ENCODE measurements around the gene AMZ2.
"Not testable (repeated sequence)": the region's sequence is repeated elsewhere in the genome, so short reads cannot be mapped to it uniquely, and the experiment has no call there.

Gene AMZ2

DNA sequence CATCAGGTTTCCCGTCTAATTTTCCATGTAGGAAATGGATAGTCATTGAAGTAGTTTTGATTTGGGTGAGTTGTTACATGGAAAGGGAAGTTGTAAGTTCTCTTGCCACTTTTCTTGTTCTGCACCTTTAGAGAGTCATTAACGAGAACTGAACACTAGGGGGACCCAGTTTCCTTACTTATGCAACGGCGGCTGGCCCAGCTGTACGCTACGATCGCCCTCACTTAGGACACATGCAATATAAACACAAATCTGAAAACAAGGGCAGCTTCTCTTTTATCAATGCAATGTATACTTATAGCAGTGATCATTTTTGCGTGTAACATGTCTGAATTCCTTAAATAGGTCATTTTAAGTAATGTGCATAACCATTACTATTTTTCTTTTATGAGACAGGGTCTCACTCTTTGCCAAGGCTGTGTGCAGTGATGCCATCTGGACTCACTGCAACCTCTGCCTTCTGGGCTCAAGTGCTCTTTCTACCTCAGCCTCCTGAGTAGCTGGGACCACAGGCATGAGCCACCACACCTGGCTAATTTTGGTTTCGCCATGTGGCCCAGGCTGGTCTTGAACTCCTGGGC, 15.3 kb downstream of the AMZ2 start:
- not testable (repeated sequence) for H3K9me3 ChIP-seq (ENCODE audit: control insufficient read depth, low read length); H3K27me3 ChIP-seq (ENCODE audit: control insufficient read depth, insufficient read depth, low read length, poor library complexity, severe bottlenecking); H3K36me3 ChIP-seq (ENCODE audit: control insufficient read depth, insufficient read depth, low read length); H3K4me1 ChIP-seq (ENCODE audit: control insufficient read depth, insufficient read depth, low read length); H3K4me3 ChIP-seq (ENCODE audit: insufficient read depth, low read depth, low read length); H3K27ac ChIP-seq (ENCODE audit: insufficient read depth, low read depth, low read length, poor library complexity, severe bottlenecking)
- 16 to 20% methylated on average over 6 to 8 of the region's 9 CpGs for WGBS, 2 experiments

- WGBS, 2 experiments, result 98 to 100% methylated on average over 2 of the region's 2 CpGs
- H3K27ac ChIP-seq (ENCODE audit: insufficient read depth, low read depth, low read length, poor library complexity, severe bottlenecking); H3K27me3 ChIP-seq (ENCODE audit: control insufficient read depth, insufficient read depth, low read length, poor library complexity, severe bottlenecking); H3K4me1 ChIP-seq (ENCODE audit: control insufficient read depth, insufficient read depth, low read length); H3K9me3 ChIP-seq (ENCODE audit: control insufficient read depth, low read length); H3K4me3 ChIP-seq (ENCODE audit: insufficient read depth, low read depth, low read length); H3K36me3 ChIP-seq (ENCODE audit: control insufficient read depth, insufficient read depth, low read length): not testable (repeated sequence)
Measured at GRCh38 chr17:68265833-68266232, 18.0 kb downstream of the AMZ2 start.

DNA sequence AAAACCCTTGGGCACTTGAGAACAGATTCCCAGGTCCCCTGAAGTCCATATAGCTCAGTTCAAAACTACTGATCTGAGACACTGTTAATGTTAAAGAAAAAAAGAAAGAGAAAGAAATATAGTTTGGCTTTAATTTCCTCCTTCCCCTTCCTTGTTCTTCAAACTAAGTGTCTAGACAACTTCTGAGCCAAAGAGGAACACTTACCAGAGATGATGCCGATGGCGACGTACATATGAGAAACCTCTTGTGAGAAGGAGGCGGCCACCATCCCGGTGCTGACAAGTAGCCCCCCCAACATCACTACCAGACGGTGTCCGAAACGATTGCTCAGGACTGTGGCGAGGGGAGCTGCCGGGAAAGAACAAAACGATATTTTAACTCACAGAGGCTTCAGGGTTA, 25.9 kb downstream of the AMZ2 start:
- no peak overlapping the region for H3K4me3 ChIP-seq (ENCODE audit: insufficient read depth, low read depth, low read length)
- no peaks in the 10 kb centered on the region for H3K27me3 ChIP-seq (ENCODE audit: control insufficient read depth, insufficient read depth, low read length, poor library complexity, severe bottlenecking)
- H3K9me3 ChIP-seq (ENCODE audit: control insufficient read depth, low read length), result no peaks in the 10 kb centered on the region
- H3K4me1 ChIP-seq (ENCODE audit: control insufficient read depth, insufficient read depth, low read length), result no peaks in the 10 kb centered on the region
- no peaks in the 10 kb centered on the region for H3K36me3 ChIP-seq (ENCODE audit: control insufficient read depth, insufficient read depth, low read length)
- WGBS, 2 experiments, result 95% methylated on average over 11 of the region's 11 CpGs
- H3K27ac ChIP-seq (ENCODE audit: insufficient read depth, low read depth, low read length, poor library complexity, severe bottlenecking), result no peak overlapping the region

DNA sequence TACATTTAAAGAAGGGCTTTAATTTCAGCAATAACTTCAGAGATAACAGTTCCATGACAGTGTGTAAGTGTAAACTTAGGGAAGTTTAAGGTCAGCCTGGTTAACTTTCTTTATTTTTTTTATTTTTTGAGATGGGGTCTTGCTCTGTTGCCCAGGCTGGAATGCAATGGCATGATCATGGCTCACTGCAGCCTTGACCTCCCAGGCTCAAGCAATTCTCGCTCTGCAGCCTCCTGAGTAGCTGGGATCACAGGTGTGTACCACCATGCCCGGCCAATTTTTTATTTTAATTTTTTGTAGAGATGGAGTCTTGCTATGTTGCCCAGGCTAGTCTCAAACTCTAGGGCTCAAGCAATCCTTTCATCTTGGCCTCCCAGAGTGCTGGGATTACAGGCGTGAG, 28.5 kb downstream of the AMZ2 start:
- H3K27me3 ChIP-seq (ENCODE audit: control insufficient read depth, insufficient read depth, low read length, poor library complexity, severe bottlenecking); H3K4me3 ChIP-seq (ENCODE audit: insufficient read depth, low read depth, low read length); H3K4me1 ChIP-seq (ENCODE audit: control insufficient read depth, insufficient read depth, low read length); H3K27ac ChIP-seq (ENCODE audit: insufficient read depth, low read depth, low read length, poor library complexity, severe bottlenecking); H3K36me3 ChIP-seq (ENCODE audit: control insufficient read depth, insufficient read depth, low read length); H3K9me3 ChIP-seq (ENCODE audit: control insufficient read depth, low read length): not testable (repeated sequence)
- WGBS, 2 experiments, result 91 to 93% methylated on average over 3 of the region's 3 CpGs

DNA sequence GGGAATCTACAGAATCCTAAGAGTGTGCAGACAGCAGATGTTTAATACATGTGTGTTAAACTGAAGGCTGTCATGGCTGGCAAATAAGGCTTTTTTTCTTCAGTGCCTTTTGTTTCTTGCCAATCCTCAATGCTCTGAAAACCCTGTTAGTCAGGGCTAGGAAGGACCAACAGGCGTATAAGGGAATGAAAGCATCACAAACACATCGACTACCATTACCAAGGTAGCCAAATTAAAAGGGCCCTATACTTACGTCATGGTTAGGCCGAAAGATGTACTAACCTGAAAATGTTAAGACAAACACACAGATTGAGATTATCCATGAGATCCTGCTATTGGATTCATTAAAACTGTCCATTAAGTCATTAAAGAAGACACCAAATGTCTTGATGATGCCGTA, 30.0 kb downstream of the AMZ2 start:
- no peak overlapping the region for H3K27ac ChIP-seq (ENCODE audit: insufficient read depth, low read depth, low read length, poor library complexity, severe bottlenecking)
- no peaks in the 10 kb centered on the region for H3K27me3 ChIP-seq (ENCODE audit: control insufficient read depth, insufficient read depth, low read length, poor library complexity, severe bottlenecking)
- H3K4me3 ChIP-seq (ENCODE audit: insufficient read depth, low read depth, low read length), result no peak overlapping the region
- H3K9me3 ChIP-seq (ENCODE audit: control insufficient read depth, low read length), result no peaks in the 10 kb centered on the region
- WGBS, 2 experiments, result 93 to 94% methylated on average over 5 of the region's 5 CpGs
- no peaks in the 10 kb centered on the region for H3K4me1 ChIP-seq (ENCODE audit: control insufficient read depth, insufficient read depth, low read length)
- H3K36me3 ChIP-seq (ENCODE audit: control insufficient read depth, insufficient read depth, low read length), result no peaks in the 10 kb centered on the region

DNA sequence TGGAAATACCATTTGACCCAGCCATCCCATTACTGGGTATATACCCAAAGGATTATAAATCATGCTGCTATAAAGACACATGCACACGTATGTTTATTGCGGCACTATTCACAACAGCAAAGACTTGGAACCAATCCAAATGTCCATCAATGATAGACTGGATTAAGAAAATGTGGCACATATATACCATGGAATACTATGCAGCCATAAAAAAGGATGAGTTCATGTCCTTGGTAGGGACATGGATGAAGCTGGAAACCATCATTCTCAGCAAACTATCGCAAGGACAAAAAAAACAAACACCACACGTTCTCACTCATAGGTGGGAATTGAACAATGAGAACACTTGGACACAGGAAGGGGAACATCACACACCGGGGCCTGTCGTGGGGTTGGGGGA, 34.1 kb downstream of the AMZ2 start:
- WGBS, 2 experiments, result 80% methylated on average over 2 of the region's 6 CpGs; no CpG with 5 or more reads in 1 of the 2 experiments
- H3K27me3 ChIP-seq (ENCODE audit: control insufficient read depth, insufficient read depth, low read length, poor library complexity, severe bottlenecking); H3K27ac ChIP-seq (ENCODE audit: insufficient read depth, low read depth, low read length, poor library complexity, severe bottlenecking): not testable (repeated sequence)

GRCh38 chr17:68288375-68288774, 40.5 kb downstream of the AMZ2 start:
- peaks cover 12% of the 10 kb centered on the region for H3K4me1 ChIP-seq (ENCODE audit: control insufficient read depth, insufficient read depth, low read length)
- peaks cover 50% of the 10 kb centered on the region for H3K27me3 ChIP-seq (ENCODE audit: control insufficient read depth, insufficient read depth, low read length, poor library complexity, severe bottlenecking)
- H3K4me3 ChIP-seq (ENCODE audit: insufficient read depth, low read depth, low read length), result no peak overlapping the region
- H3K27ac ChIP-seq (ENCODE audit: insufficient read depth, low read depth, low read length, poor library complexity, severe bottlenecking), result no peak overlapping the region
- H3K9me3 ChIP-seq (ENCODE audit: control insufficient read depth, low read length), result no peaks in the 10 kb centered on the region
- H3K36me3 ChIP-seq (ENCODE audit: control insufficient read depth, insufficient read depth, low read length), result no peaks in the 10 kb centered on the region
- 92 to 96% methylated on average over 4 to 5 of the region's 5 CpGs for WGBS, 2 experiments

More for the DNA sequence above, 34.1 kb downstream of the AMZ2 start:
- H3K36me3 ChIP-seq (ENCODE audit: control insufficient read depth, insufficient read depth, low read length); H3K4me1 ChIP-seq (ENCODE audit: control insufficient read depth, insufficient read depth, low read length); H3K4me3 ChIP-seq (ENCODE audit: insufficient read depth, low read depth, low read length); H3K9me3 ChIP-seq (ENCODE audit: control insufficient read depth, low read length): not testable (repeated sequence)

DNA sequence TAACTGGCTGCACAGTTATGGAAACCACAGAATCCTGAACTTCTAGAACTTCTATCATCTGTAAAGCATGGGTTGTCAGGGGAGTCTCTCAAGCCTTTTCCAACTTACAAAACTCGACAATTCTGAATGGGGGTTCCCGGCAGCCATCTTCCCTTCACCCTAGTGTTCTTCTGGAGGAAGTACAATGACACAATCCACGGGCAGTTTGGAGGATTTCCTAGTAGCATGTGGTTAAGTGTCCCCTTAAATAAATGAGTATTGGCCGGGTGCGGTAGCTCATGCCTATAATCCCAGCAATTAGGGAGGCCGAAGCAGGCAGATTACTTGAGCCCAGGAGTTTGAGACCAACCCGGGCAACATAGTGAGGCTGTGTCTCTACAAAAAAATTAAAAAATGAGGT, 41.0 kb downstream of the AMZ2 start:
- Histone ChIP-seq H3K27ac (ENCODE audit: insufficient read depth, low read depth, low read length, poor library complexity, severe bottlenecking) (no peak overlapping the region), H3K36me3 (ENCODE audit: control insufficient read depth, insufficient read depth, low read length) (no peaks in the 10 kb centered on the region), H3K4me3 (ENCODE audit: insufficient read depth, low read depth, low read length) (no peak overlapping the region), H3K4me1 (ENCODE audit: control insufficient read depth, insufficient read depth, low read length) (peaks cover 14% of the 10 kb centered on the region), H3K27me3 (ENCODE audit: control insufficient read depth, insufficient read depth, low read length, poor library complexity, severe bottlenecking) (peaks cover 52% of the 10 kb centered on the region), H3K9me3 (ENCODE audit: control insufficient read depth, low read length) (no peaks in the 10 kb centered on the region)
- WGBS, 2 experiments, result 84 to 92% methylated on average over 7 of the region's 7 CpGs

- 49 to 53% methylated on average over 7 of the region's 7 CpGs for WGBS, 2 experiments
- Histone ChIP-seq H3K4me1 (ENCODE audit: control insufficient read depth, insufficient read depth, low read length) (peaks cover 20% of the 10 kb centered on the region), H3K36me3 (ENCODE audit: control insufficient read depth, insufficient read depth, low read length) (no peaks in the 10 kb centered on the region), H3K4me3 (ENCODE audit: insufficient read depth, low read depth, low read length) (no peak overlapping the region), H3K27me3 (ENCODE audit: control insufficient read depth, insufficient read depth, low read length, poor library complexity, severe bottlenecking) (peaks cover 52% of the 10 kb centered on the region), H3K27ac (ENCODE audit: insufficient read depth, low read depth, low read length, poor library complexity, severe bottlenecking) (no peak overlapping the region), H3K9me3 (ENCODE audit: control insufficient read depth, low read length) (no peaks in the 10 kb centered on the region)
Measured at GRCh38 chr17:68289473-68289872, 41.6 kb downstream of the AMZ2 start.

GRCh38 chr17:68289936-68290267, 42.1 kb downstream of the AMZ2 start:
- Histone ChIP-seq H3K27ac (ENCODE audit: insufficient read depth, low read depth, low read length, poor library complexity, severe bottlenecking) (no peak overlapping the region), H3K36me3 (ENCODE audit: control insufficient read depth, insufficient read depth, low read length) (no peaks in the 10 kb centered on the region), H3K4me3 (ENCODE audit: insufficient read depth, low read depth, low read length) (peak overlapping the region; percentile 79), H3K4me1 (ENCODE audit: control insufficient read depth, insufficient read depth, low read length) (peaks cover 20% of the 10 kb centered on the region), H3K9me3 (ENCODE audit: control insufficient read depth, low read length) (no peaks in the 10 kb centered on the region), H3K27me3 (ENCODE audit: control insufficient read depth, insufficient read depth, low read length, poor library complexity, severe bottlenecking) (peaks cover 52% of the 10 kb centered on the region)
- WGBS, 2 experiments, result 21 to 28% methylated on average over 9 of the region's 9 CpGs
